ENCODE measurements around the gene RWDD4.

The RWDD4 gene

GRCh38 chr4:183602557-183603027 lies 56.4 kb downstream of the RWDD4 start:
- H3K4me1 ChIP-seq (ENCODE audit: control extremely low read depth in 1 of 4, control insufficient read depth in 4 of 4, insufficient read depth in 4 of 4, low read length in 3 of 4) = no peaks in the 10 kb centered on the region
- WGBS (ENCODE audit: insufficient coverage) = 100% methylated on average over 2 of the region's 6 CpGs
- H3K27ac ChIP-seq (ENCODE audit: insufficient read depth in 1 of 2, low read depth in 1 of 2, low read length in 2 of 2, poor library complexity in 1 of 2, severe bottlenecking in 2 of 2) = no peak overlapping the region
- POLR2A ChIA-PET = interaction anchor here (0.7 kb wide), 1 partner anchor 82 kb away, joined by 8 read pairs; no protein-coding TSS in a partner anchor
- no peaks in the 10 kb centered on the region for H3K27me3 ChIP-seq (replicated peaks in 2 of 5; ENCODE audit: control insufficient read depth in 4 of 5, insufficient read depth in 5 of 5, low read length in 4 of 5)
- H3K4me3 ChIP-seq (ENCODE audit: control insufficient read depth in 1 of 7, extremely low read depth in 1 of 7, insufficient read depth in 4 of 7, low read depth in 2 of 7, low read length in 6 of 7) = no peak overlapping the region
- peak; percentile 36 to 58 (median 48) for DNase-seq
- peaks cover 0 to 1% (median 0%) of the 10 kb centered on the region in 5 experiments for H3K9me3 ChIP-seq (ENCODE audit: control extremely low read depth in 1 of 5, control insufficient read depth in 4 of 5, insufficient read depth in 2 of 5, low read depth in 1 of 5, low read length in 4 of 5)
- no peaks in the 10 kb centered on the region for H3K36me3 ChIP-seq (ENCODE audit: control insufficient read depth in 4 of 4, insufficient read depth in 4 of 4, low read length in 3 of 4)
- CTCF ChIA-PET = interaction anchor here (0.6 to 3.8 kb wide), 11 partner anchors 11 to 719 kb away, joined by 3 to 14 read pairs (median 4); no protein-coding TSS in a partner anchor

- ChIA-PET POLR2A (no interaction called here), CTCF (interaction anchor here (1.1 to 3.8 kb wide), 8 partner anchors 83 to 193 kb away, joined by 3 to 14 read pairs (median 4); no protein-coding TSS in a partner anchor)
- no peak for DNase-seq
- Histone ChIP-seq H3K27ac (ENCODE audit: insufficient read depth in 1 of 2, low read depth in 1 of 2, low read length in 2 of 2, poor library complexity in 1 of 2, severe bottlenecking in 2 of 2) (no peak overlapping the region), H3K4me3 (ENCODE audit: control insufficient read depth in 1 of 7, extremely low read depth in 1 of 7, insufficient read depth in 4 of 7, low read depth in 2 of 7, low read length in 6 of 7) (no peak overlapping the region), H3K36me3 (ENCODE audit: control insufficient read depth in 4 of 4, insufficient read depth in 4 of 4, low read length in 3 of 4) (no peaks in the 10 kb centered on the region), H3K4me1 (ENCODE audit: control extremely low read depth in 1 of 4, control insufficient read depth in 4 of 4, insufficient read depth in 4 of 4, low read length in 3 of 4) (no peaks in the 10 kb centered on the region), H3K9me3 (ENCODE audit: control extremely low read depth in 1 of 5, control insufficient read depth in 4 of 5, insufficient read depth in 2 of 5, low read depth in 1 of 5, low read length in 4 of 5) (peaks cover 0 to 3% (median 0%) of the 10 kb centered on the region in 5 experiments), H3K27me3 (replicated peaks in 2 of 5; ENCODE audit: control insufficient read depth in 4 of 5, insufficient read depth in 5 of 5, low read length in 4 of 5) (no peaks in the 10 kb centered on the region)
- 100% methylated on average over 1 of the region's 1 CpG for WGBS (ENCODE audit: insufficient coverage)
These were observed 57.6 kb downstream of the RWDD4 start for GRCh38 chr4:183601381-183601780.

- WGBS (ENCODE audit: insufficient coverage) = 100% methylated on average over 3 of the region's 3 CpGs
- peaks cover 0 to 3% (median 0%) of the 10 kb centered on the region in 5 experiments for H3K9me3 ChIP-seq (ENCODE audit: control extremely low read depth in 1 of 5, control insufficient read depth in 4 of 5, insufficient read depth in 2 of 5, low read depth in 1 of 5, low read length in 4 of 5)
- H3K4me1 ChIP-seq (ENCODE audit: control extremely low read depth in 1 of 4, control insufficient read depth in 4 of 4, insufficient read depth in 4 of 4, low read length in 3 of 4) = no peaks in the 10 kb centered on the region
- CTCF ChIA-PET = interaction anchor here (0.9 to 3.8 kb wide), 14 partner anchors 10 to 151 kb away, joined by 3 to 14 read pairs (median 4); no protein-coding TSS in a partner anchor
- H3K27ac ChIP-seq (ENCODE audit: insufficient read depth in 1 of 2, low read depth in 1 of 2, low read length in 2 of 2, poor library complexity in 1 of 2, severe bottlenecking in 2 of 2) = no peak overlapping the region
- peak; percentile 37 to 55 (median 52) for DNase-seq
- H3K4me3 ChIP-seq (ENCODE audit: control insufficient read depth in 1 of 7, extremely low read depth in 1 of 7, insufficient read depth in 4 of 7, low read depth in 2 of 7, low read length in 6 of 7) = no peak overlapping the region
- POLR2A ChIA-PET = no interaction called here
- no peaks in the 10 kb centered on the region for H3K27me3 ChIP-seq (replicated peaks in 2 of 5; ENCODE audit: control insufficient read depth in 4 of 5, insufficient read depth in 5 of 5, low read length in 4 of 5)
- no peaks in the 10 kb centered on the region for H3K36me3 ChIP-seq (ENCODE audit: control insufficient read depth in 4 of 4, insufficient read depth in 4 of 4, low read length in 3 of 4)
These were observed 58.7 kb downstream of the RWDD4 start for GRCh38 chr4:183600189-183600685.

DNA sequence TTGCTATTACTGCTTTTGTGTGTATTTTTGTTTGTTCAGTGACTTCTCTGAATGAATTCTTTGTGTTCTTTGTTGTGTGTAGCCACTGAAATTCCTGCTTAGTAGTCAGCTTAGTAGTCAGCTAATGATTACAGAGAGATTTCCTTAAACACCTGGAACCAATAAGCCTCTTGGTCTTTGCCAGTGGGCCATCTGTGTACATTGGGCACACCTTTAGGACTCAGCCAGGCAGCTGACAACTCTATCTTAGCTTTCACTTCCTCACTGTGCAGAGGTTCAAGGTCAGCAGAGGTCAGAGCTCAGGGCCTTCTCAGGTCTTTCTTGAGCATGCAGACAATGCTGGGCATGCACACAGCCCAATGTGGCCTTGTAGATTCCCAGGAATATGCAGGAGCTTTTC lies 59.3 kb downstream of the RWDD4 start:
- Histone ChIP-seq H3K27me3 (replicated peaks in 2 of 5; ENCODE audit: control insufficient read depth in 4 of 5, insufficient read depth in 5 of 5, low read length in 4 of 5) (no peaks in the 10 kb centered on the region), H3K27ac (ENCODE audit: insufficient read depth in 1 of 2, low read depth in 1 of 2, low read length in 2 of 2, poor library complexity in 1 of 2, severe bottlenecking in 2 of 2) (no peak overlapping the region), H3K9me3 (ENCODE audit: control extremely low read depth in 1 of 5, control insufficient read depth in 4 of 5, insufficient read depth in 2 of 5, low read depth in 1 of 5, low read length in 4 of 5) (peaks cover 0 to 3% (median 0%) of the 10 kb centered on the region in 5 experiments), H3K36me3 (ENCODE audit: control insufficient read depth in 4 of 4, insufficient read depth in 4 of 4, low read length in 3 of 4) (no peaks in the 10 kb centered on the region), H3K4me1 (ENCODE audit: control extremely low read depth in 1 of 4, control insufficient read depth in 4 of 4, insufficient read depth in 4 of 4, low read length in 3 of 4) (no peaks in the 10 kb centered on the region), H3K4me3 (ENCODE audit: control insufficient read depth in 1 of 7, extremely low read depth in 1 of 7, insufficient read depth in 4 of 7, low read depth in 2 of 7, low read length in 6 of 7) (no peak overlapping the region)
- ChIA-PET CTCF (interaction anchor here (0.5 to 3.8 kb wide), 13 partner anchors 11 to 515 kb away, joined by 3 to 14 read pairs (median 4); no protein-coding TSS in a partner anchor), POLR2A (no interaction called here)
- no peak for DNase-seq

DNA sequence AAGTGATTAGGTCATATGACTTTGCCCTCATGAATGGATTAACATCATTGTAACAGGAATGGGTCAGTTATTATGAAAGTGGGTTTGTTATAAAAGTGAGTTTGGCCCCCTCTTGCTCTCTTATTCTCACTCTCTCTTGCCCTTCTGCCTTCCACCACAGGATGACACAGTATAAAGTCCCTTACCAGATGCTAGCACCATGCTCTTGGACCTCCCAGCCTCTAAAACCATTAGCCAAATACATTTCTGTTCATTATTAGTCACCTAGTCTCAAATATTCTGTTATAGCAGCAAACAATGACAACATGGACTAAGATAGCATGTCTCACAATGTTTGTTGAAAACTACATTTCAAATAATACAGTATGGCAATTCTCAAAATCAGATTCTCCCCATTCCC lies 59.7 kb downstream of the RWDD4 start:
- Histone ChIP-seq H3K4me1 (ENCODE audit: control extremely low read depth in 1 of 4, control insufficient read depth in 4 of 4, insufficient read depth in 4 of 4, low read length in 3 of 4) (no peaks in the 10 kb centered on the region), H3K4me3 (ENCODE audit: control insufficient read depth in 1 of 7, extremely low read depth in 1 of 7, insufficient read depth in 4 of 7, low read depth in 2 of 7, low read length in 6 of 7) (no peak overlapping the region), H3K36me3 (ENCODE audit: control insufficient read depth in 4 of 4, insufficient read depth in 4 of 4, low read length in 3 of 4) (no peaks in the 10 kb centered on the region), H3K27me3 (replicated peaks in 2 of 5; ENCODE audit: control insufficient read depth in 4 of 5, insufficient read depth in 5 of 5, low read length in 4 of 5) (no peaks in the 10 kb centered on the region), H3K9me3 (ENCODE audit: control extremely low read depth in 1 of 5, control insufficient read depth in 4 of 5, insufficient read depth in 2 of 5, low read depth in 1 of 5, low read length in 4 of 5) (peaks cover 0 to 3% (median 1%) of the 10 kb centered on the region in 5 experiments), H3K27ac (ENCODE audit: insufficient read depth in 1 of 2, low read depth in 1 of 2, low read length in 2 of 2, poor library complexity in 1 of 2, severe bottlenecking in 2 of 2) (no peak overlapping the region)
- POLR2A ChIA-PET = no interaction called here
- CTCF ChIA-PET = interaction anchor here (0.5 to 3.8 kb wide), 10 partner anchors 11 to 515 kb away, joined by 3 to 14 read pairs (median 4); no protein-coding TSS in a partner anchor
- no peak for DNase-seq

- Histone ChIP-seq H3K4me1 (ENCODE audit: control extremely low read depth in 1 of 4, control insufficient read depth in 4 of 4, insufficient read depth in 4 of 4, low read length in 3 of 4) (no peaks in the 10 kb centered on the region), H3K9me3 (ENCODE audit: control extremely low read depth in 1 of 5, control insufficient read depth in 4 of 5, insufficient read depth in 2 of 5, low read depth in 1 of 5, low read length in 4 of 5) (peaks cover 0 to 3% (median 1%) of the 10 kb centered on the region in 5 experiments), H3K27ac (ENCODE audit: insufficient read depth in 1 of 2, low read depth in 1 of 2, low read length in 2 of 2, poor library complexity in 1 of 2, severe bottlenecking in 2 of 2) (no peak overlapping the region), H3K27me3 (replicated peaks in 2 of 5; ENCODE audit: control insufficient read depth in 4 of 5, insufficient read depth in 5 of 5, low read length in 4 of 5) (no peaks in the 10 kb centered on the region), H3K4me3 (ENCODE audit: control insufficient read depth in 1 of 7, extremely low read depth in 1 of 7, insufficient read depth in 4 of 7, low read depth in 2 of 7, low read length in 6 of 7) (no peak overlapping the region), H3K36me3 (ENCODE audit: control insufficient read depth in 4 of 4, insufficient read depth in 4 of 4, low read length in 3 of 4) (no peaks in the 10 kb centered on the region)
- WGBS (ENCODE audit: insufficient coverage) = 100% methylated on average over 1 of the region's 2 CpGs
- CTCF ChIA-PET = interaction anchor here (1.1 to 2.0 kb wide), 2 partner anchors 9 to 25 kb away, joined by 3 to 7 read pairs; no protein-coding TSS in a partner anchor
- POLR2A ChIA-PET = no interaction called here
- no peak for DNase-seq
These were observed 62.8 kb downstream of the RWDD4 start for GRCh38 chr4:183596067-183596757.

GRCh38 chr4:183594823-183595222 lies 64.2 kb downstream of the RWDD4 start:
- 64% methylated on average over 2 of the region's 3 CpGs for WGBS (ENCODE audit: insufficient coverage)
- no peaks in the 10 kb centered on the region for H3K36me3 ChIP-seq (ENCODE audit: control insufficient read depth in 4 of 4, insufficient read depth in 4 of 4, low read length in 3 of 4)
- ChIA-PET CTCF (interaction anchor here (0.6 to 1.4 kb wide), 2 partner anchors 16 to 126 kb away, joined by 3 read pairs; no protein-coding TSS in a partner anchor), POLR2A (no interaction called here)
- H3K27ac ChIP-seq (ENCODE audit: insufficient read depth in 1 of 2, low read depth in 1 of 2, low read length in 2 of 2, poor library complexity in 1 of 2, severe bottlenecking in 2 of 2) = no peak overlapping the region
- no peak for DNase-seq
- peaks cover 0 to 3% (median 1%) of the 10 kb centered on the region in 5 experiments for H3K9me3 ChIP-seq (ENCODE audit: control extremely low read depth in 1 of 5, control insufficient read depth in 4 of 5, insufficient read depth in 2 of 5, low read depth in 1 of 5, low read length in 4 of 5)
- no peak overlapping the region for H3K4me3 ChIP-seq (ENCODE audit: control insufficient read depth in 1 of 7, extremely low read depth in 1 of 7, insufficient read depth in 4 of 7, low read depth in 2 of 7, low read length in 6 of 7)
- no peaks in the 10 kb centered on the region for H3K27me3 ChIP-seq (replicated peaks in 2 of 5; ENCODE audit: control insufficient read depth in 4 of 5, insufficient read depth in 5 of 5, low read length in 4 of 5)
- H3K4me1 ChIP-seq (ENCODE audit: control extremely low read depth in 1 of 4, control insufficient read depth in 4 of 4, insufficient read depth in 4 of 4, low read length in 3 of 4) = no peaks in the 10 kb centered on the region
